GM23338 (cell line): Measurements from ENCODE around the gene SP6.

ENCODE experiments used
- CREB1 ChIP-seq: fragments of 250-450 bp; sonication (Bioruptor Pico); IDR thresholded peaks from 2 replicates; pipeline ENCODE4 v1.5.0; 2020; ENCODE audit warnings: low read depth, mild to moderate bottlenecking, moderate library complexity
- EZH2 ChIP-seq: fragments of 200-600 bp; sonication (generic); IDR thresholded peaks from one replicate; pipeline ENCODE4 v1.8.0; 2017; ENCODE audit warnings: antibody characterized with exemption, mild to moderate bottlenecking, low read depth; ENCODE audit not compliant: unreplicated experiment
- EZH2phosphoT487 ChIP-seq: fragments of 200-600 bp; sonication (generic); IDR thresholded peaks from one replicate; pipeline ENCODE4 v1.8.1; 2018; ENCODE audit warnings: antibody characterized with exemption; ENCODE audit not compliant: unreplicated experiment
- JUNB ChIP-seq: IDR thresholded peaks from one replicate; pipeline ENCODE4 v1.6.1; 2016; ENCODE audit warnings: antibody characterized with exemption; ENCODE audit not compliant: unreplicated experiment
- POLR2AphosphoS5 ChIP-seq: IDR thresholded peaks from 2 replicates; pipeline ENCODE4 v1.6.1; 2016; ENCODE audit warnings: antibody characterized with exemption, low read depth
- REST ChIP-seq: IDR thresholded peaks from one replicate; pipeline ENCODE4 v1.6.1; 2018; ENCODE audit warnings: antibody characterized with exemption; ENCODE audit not compliant: unreplicated experiment
- STAT1 ChIP-seq: IDR thresholded peaks from one replicate; pipeline ENCODE4 v1.6.1; 2016; ENCODE audit warnings: antibody characterized with exemption; ENCODE audit not compliant: unreplicated experiment
- ZNF114 ChIP-seq: fragments of 250-450 bp; sonication (Bioruptor Pico); IDR thresholded peaks from 2 replicates; pipeline ENCODE4 v1.5.0; 2020; ENCODE audit warnings: mild to moderate bottlenecking, moderate library complexity
- ZNF331 ChIP-seq: fragments of 250-450 bp; sonication (Bioruptor Pico); IDR thresholded peaks from 2 replicates; pipeline ENCODE4 v1.5.0; 2020; ENCODE audit warnings: low read depth, mild to moderate bottlenecking, moderate library complexity
- TF ChIP-seq, protein P1 (sequence below), 2 experiments: fragments of 200-600 bp in 1 of 2; sonication (generic) in 1 of 2; conservative IDR thresholded peaks; 2 replicates each; pipeline versions ENCODE4 v1.5.1 to v1.6.1; 2016 to 2017; ENCODE audit warnings: antibody characterized with exemption in 2 of 2, low read depth in 2 of 2, mild to moderate bottlenecking in 2 of 2, moderate library complexity in 1 of 2
- TF ChIP-seq, protein P2 (sequence below): IDR thresholded peaks from 2 replicates; pipeline ENCODE4 v1.6.1; 2016; ENCODE audit warnings: antibody characterized with exemption

GRCh38 chr17:47869114-47869513, 18.2 kb upstream of the SP6 start:
- TF ChIP-seq, protein P1, sequence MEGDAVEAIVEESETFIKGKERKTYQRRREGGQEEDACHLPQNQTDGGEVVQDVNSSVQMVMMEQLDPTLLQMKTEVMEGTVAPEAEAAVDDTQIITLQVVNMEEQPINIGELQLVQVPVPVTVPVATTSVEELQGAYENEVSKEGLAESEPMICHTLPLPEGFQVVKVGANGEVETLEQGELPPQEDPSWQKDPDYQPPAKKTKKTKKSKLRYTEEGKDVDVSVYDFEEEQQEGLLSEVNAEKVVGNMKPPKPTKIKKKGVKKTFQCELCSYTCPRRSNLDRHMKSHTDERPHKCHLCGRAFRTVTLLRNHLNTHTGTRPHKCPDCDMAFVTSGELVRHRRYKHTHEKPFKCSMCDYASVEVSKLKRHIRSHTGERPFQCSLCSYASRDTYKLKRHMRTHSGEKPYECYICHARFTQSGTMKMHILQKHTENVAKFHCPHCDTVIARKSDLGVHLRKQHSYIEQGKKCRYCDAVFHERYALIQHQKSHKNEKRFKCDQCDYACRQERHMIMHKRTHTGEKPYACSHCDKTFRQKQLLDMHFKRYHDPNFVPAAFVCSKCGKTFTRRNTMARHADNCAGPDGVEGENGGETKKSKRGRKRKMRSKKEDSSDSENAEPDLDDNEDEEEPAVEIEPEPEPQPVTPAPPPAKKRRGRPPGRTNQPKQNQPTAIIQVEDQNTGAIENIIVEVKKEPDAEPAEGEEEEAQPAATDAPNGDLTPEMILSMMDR (conservative IDR thresholded peaks at IDR 0.05; ENCODE audit: low read depth in 2 of 2) = no peak
- TF ChIP-seq POLR2AphosphoS5 (no peak), EZH2phosphoT487 (no peak), EZH2 (no peak), ZNF114 (CRISPR knock-in tag) (no peak), ZNF331 (CRISPR knock-in tag) (no peak), JUNB (no peak), REST (no peak), CREB1 (CRISPR knock-in tag) (no peak), STAT1 (no peak)
- TF ChIP-seq, protein P2, sequence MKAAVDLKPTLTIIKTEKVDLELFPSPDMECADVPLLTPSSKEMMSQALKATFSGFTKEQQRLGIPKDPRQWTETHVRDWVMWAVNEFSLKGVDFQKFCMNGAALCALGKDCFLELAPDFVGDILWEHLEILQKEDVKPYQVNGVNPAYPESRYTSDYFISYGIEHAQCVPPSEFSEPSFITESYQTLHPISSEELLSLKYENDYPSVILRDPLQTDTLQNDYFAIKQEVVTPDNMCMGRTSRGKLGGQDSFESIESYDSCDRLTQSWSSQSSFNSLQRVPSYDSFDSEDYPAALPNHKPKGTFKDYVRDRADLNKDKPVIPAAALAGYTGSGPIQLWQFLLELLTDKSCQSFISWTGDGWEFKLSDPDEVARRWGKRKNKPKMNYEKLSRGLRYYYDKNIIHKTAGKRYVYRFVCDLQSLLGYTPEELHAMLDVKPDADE = no peak
